GM19035 (cell line): ENCODE data around the gene OBSCN.

Experiments used
- ATAC-seq: cut with Tn5 transposase; IDR thresholded peaks from one replicate; pipeline ENCODE4 v1.9.1; 2021; ENCODE audit not compliant: unreplicated experiment

Gene OBSCN

GRCh38 chr1:228284521-228284920, 76.7 kb downstream of the OBSCN start:
- ATAC-seq, result no peak

- ATAC-seq, result no peak
Observed at GRCh38 chr1:228285661-228286504, 78.0 kb downstream of the OBSCN start.

GRCh38 chr1:228286505-228287417, 78.9 kb downstream of the OBSCN start:
- ATAC-seq, result no peak

GRCh38 chr1:228287541-228288425, 79.9 kb downstream of the OBSCN start:
- no peak for ATAC-seq

GRCh38 chr1:228288536-228289238, 80.8 kb downstream of the OBSCN start:
- ATAC-seq, result no peak

GRCh38 chr1:228289239-228289849, 81.5 kb downstream of the OBSCN start:
- no peak for ATAC-seq

GRCh38 chr1:228289996-228290881, 82.4 kb downstream of the OBSCN start:
- ATAC-seq, result no peak

- no peak for ATAC-seq
Observed at GRCh38 chr1:228291906-228292608, 84.2 kb downstream of the OBSCN start.

GRCh38 chr1:228292609-228292911, 84.7 kb downstream of the OBSCN start:
- ATAC-seq, result no peak

GRCh38 chr1:228293393-228293792, 85.5 kb downstream of the OBSCN start:
- no peak for ATAC-seq

- no peak for ATAC-seq
Observed at GRCh38 chr1:228293816-228294500, 86.1 kb downstream of the OBSCN start.

GRCh38 chr1:228294717-228295116, 86.9 kb downstream of the OBSCN start:
- no peak for ATAC-seq

GRCh38 chr1:228295201-228295600, 87.4 kb downstream of the OBSCN start:
- no peak for ATAC-seq

- no peak for ATAC-seq
Observed at GRCh38 chr1:228295981-228296380, 88.1 kb downstream of the OBSCN start.

- no peak for ATAC-seq
Observed at GRCh38 chr1:228297242-228297641, 89.4 kb downstream of the OBSCN start.

- no peak for ATAC-seq
Observed at GRCh38 chr1:228297822-228298221, 90.0 kb downstream of the OBSCN start.

GRCh38 chr1:228298471-228298870, 90.6 kb downstream of the OBSCN start:
- ATAC-seq, result no peak

GRCh38 chr1:228299211-228299610, 91.4 kb downstream of the OBSCN start:
- ATAC-seq, result no peak
